Amygdala (tissue), 56 donors: Measurements from ENCODE around the gene PHRF1.
"Not testable (repeated sequence)": the region's sequence is repeated elsewhere in the genome, so short reads cannot be mapped to it uniquely, and the experiment has no call there.

ENCODE experiments used
- DNase-seq, 56 donors: peaks; one replicate each; lab custom pipeline; 2025; lab: John Stamatoyannopoulos, UW

PHRF1 gene

GRCh38 chr11:640021-640706, 63.9 kb downstream of the PHRF1 start:
- DNase-seq, result no peak

DNA sequence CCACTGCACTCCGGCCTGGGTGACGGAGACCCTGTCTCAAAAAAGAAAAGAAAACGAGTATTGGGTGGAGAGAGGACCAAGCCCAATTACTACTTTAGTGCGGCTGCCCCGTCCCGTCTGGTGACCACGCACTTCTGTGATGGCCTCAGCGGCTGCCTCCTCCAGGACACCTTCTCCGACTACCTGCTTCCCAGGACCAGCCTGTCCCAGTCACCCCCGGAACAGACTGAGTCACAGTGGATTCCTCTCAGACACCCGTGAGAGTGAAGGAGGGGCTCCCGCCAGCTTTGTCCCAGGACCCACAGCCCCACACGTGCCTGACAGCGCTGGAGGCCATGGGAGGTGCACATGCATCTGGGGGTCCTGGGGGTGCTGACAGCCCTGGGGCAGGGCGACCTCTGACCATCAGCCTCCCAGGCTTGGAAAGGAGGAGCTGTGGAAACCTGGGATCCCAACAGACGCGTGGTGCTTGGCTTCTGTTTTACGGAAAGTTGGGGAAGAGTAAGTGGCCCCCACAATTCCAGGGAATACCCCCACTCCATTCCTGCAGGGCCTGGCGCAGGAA, 65.6 kb downstream of the PHRF1 start:
- no peak for DNase-seq

- no peak for DNase-seq
Observed at GRCh38 chr11:643366-643765, 67.1 kb downstream of the PHRF1 start.

GRCh38 chr11:643849-644738, 67.8 kb downstream of the PHRF1 start:
- no peak for DNase-seq

- no peak for DNase-seq
Observed at GRCh38 chr11:645536-645935, 69.3 kb downstream of the PHRF1 start.

DNA sequence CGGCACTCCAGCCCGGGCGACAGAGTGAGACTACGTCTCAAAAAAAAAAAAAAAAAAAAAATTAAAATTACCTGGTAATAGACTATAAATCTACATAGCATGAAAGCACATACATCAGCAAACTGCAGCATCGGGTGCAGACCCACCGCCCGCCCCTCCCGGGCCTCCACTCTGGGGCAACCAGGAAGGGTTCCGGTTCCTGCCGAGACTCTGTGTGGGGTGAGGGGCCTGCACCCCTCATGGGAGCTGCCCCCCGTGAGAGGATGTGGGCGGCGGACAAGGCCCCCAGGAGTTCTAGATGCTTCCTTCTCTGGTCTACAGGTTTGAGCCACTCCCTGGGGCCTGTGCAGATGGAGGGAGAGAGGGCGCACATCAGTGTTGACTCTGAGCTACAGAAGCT, 69.9 kb downstream of the PHRF1 start:
- no peak for DNase-seq

DNA sequence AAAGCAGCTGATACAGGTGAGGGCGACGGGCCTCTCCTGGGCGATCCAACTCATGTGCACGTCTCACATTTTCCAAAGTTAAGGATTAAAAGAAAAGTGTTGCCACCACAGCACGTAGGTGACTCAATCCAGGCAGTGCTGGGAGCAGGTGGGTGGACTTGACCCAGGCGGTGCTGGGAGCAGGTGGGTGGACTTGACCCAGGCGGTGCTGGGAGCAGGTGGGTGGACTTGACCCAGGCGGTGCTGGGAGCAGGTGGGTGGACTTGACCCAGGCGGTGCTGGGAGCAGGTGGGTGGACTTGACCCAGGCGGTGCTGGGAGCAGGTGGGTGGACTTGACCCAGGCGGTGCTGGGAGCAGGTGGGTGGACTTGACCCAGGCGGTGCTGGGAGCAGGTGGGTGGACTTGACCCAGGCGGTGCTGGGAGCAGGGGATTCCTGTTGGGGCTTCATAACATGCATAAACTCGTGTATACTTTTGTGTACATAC, 71.4 kb downstream of the PHRF1 start:
- not testable (repeated sequence) for DNase-seq

GRCh38 chr11:650482-650881, 74.2 kb downstream of the PHRF1 start:
- no peak for DNase-seq

- DNase-seq, result not testable (repeated sequence)
Observed at GRCh38 chr11:653136-653535, 76.9 kb downstream of the PHRF1 start.

GRCh38 chr11:653837-654236, 77.6 kb downstream of the PHRF1 start:
- no peak for DNase-seq

DNA sequence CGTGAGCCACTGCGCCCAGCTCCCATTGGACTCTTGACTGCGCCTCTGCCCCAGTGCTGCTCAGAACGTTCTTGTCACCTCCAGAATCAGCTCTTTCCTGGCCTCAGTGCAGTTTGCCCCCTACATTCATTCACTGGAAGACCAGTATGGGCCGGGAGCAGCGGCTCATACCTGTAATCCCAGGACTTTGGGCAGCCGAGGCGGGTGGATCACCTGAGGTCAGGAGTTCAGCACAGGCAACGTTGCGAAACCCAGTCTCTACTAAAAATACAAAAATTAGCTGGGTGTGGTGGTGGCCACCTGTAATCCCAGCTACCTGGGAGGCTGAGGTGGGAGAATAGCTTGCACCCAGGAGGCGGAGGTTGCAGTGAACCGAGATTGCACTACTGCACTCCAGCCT, 78.2 kb downstream of the PHRF1 start:
- DNase-seq, result not testable (repeated sequence)

DNA sequence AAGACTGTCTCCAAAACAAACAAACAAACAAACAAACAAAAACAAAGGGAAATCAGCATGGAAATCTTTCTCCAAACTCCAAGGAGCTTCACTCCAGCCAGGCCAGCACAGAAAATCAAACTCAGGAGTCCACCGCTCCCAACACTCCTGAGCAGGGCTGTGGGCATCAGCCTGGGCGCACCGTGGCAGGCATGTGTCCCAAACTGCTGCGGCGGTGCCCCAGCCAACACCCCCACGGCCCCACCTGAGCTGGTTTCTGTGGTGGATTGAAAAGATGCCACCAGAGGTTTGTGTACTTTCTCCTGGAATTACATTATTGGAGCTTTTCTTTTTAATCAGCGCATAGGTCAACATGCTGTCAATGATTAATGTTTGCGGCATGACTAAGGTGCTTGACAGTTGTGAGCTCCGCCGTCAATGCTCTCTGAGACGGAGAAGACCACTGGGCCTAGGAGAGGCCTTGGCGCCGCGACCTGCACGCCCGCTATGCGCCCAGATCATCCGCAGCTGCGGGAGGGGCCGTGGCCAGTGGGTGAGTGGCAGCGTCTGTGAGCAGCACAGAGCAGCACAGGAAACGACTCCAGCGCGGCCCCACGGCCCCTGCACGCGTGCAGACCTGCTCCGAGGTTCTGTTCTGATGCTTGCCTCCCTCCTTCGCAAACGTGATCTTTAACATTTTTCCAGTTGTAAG, 78.9 kb downstream of the PHRF1 start:
- no peak for DNase-seq

- DNase-seq, result no peak
Observed at GRCh38 chr11:656426-656825, 80.2 kb downstream of the PHRF1 start.

- DNase-seq, result no peak
Observed at GRCh38 chr11:656866-657265, 80.6 kb downstream of the PHRF1 start.

DNA sequence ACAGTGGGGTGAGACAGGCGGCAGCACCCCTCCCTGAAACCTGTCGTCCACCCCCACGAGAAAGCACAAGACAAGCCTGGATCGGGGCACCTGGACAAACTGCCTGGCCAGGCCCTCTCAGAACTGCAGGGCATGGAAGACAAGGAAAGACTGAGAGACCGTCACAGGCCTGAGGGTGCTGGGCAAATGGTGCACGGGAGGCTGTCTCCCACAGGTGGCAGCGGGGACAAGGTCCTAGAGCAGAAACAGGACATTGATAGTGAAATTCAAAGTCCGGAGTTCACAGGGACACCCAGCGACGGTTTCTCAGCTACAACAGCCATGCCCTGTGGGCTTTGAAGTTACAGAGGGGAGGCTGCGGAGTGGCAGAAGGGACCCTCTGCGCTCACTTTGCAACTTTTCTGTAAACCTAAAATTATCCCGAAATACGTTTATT, 81.4 kb downstream of the PHRF1 start:
- no peak for DNase-seq

GRCh38 chr11:659532-660085, 83.3 kb downstream of the PHRF1 start:
- DNase-seq, result no peak

- no peak for DNase-seq
Observed at GRCh38 chr11:660281-660680, 84.0 kb downstream of the PHRF1 start.

GRCh38 chr11:660681-661444, 84.6 kb downstream of the PHRF1 start:
- no peak for DNase-seq
